D341Med (cell line): ENCODE measurements around the gene POLR3E.

Experiments
- DNase-seq: peaks from one replicate; pipeline ENCODE4 v3.0.0; 2012; ENCODE audit warnings: low spot score

POLR3E gene

GRCh38 chr16:22317001-22317530, 19.9 kb downstream of the POLR3E start:
- DNase-seq, result no peak

- DNase-seq, result no peak
Measured at GRCh38 chr16:22317625-22318024, 20.4 kb downstream of the POLR3E start.

- DNase-seq, result peak; percentile 60
Measured at GRCh38 chr16:22318690-22319358, 21.6 kb downstream of the POLR3E start.

- no peak for DNase-seq
Measured at GRCh38 chr16:22320572-22321339, 23.5 kb downstream of the POLR3E start.

GRCh38 chr16:22321340-22322001, 24.3 kb downstream of the POLR3E start:
- DNase-seq, result peak; percentile 79

- no peak for DNase-seq
Measured at GRCh38 chr16:22322021-22322471, 24.8 kb downstream of the POLR3E start.

GRCh38 chr16:22322741-22323140, 25.5 kb downstream of the POLR3E start:
- no peak for DNase-seq

GRCh38 chr16:22323173-22323958, 26.2 kb downstream of the POLR3E start:
- no peak for DNase-seq

- no peak for DNase-seq
Measured at GRCh38 chr16:22323959-22324786, 27.0 kb downstream of the POLR3E start.

GRCh38 chr16:22324787-22325597, 27.8 kb downstream of the POLR3E start:
- no peak for DNase-seq

- DNase-seq, result no peak
Measured at GRCh38 chr16:22325598-22326368, 28.6 kb downstream of the POLR3E start.

- DNase-seq, result no peak
Measured at GRCh38 chr16:22326369-22326652, 29.1 kb downstream of the POLR3E start.

GRCh38 chr16:22326771-22327445, 29.7 kb downstream of the POLR3E start:
- no peak for DNase-seq

- no peak for DNase-seq
Measured at GRCh38 chr16:22327446-22327775, 30.2 kb downstream of the POLR3E start.

- no peak for DNase-seq
Measured at GRCh38 chr16:22328081-22328725, 31.0 kb downstream of the POLR3E start.

GRCh38 chr16:22329199-22329695, 32.0 kb downstream of the POLR3E start:
- no peak for DNase-seq

- no peak for DNase-seq
Measured at GRCh38 chr16:22330326-22330725, 33.1 kb downstream of the POLR3E start.

GRCh38 chr16:22333457-22333994, 36.3 kb downstream of the POLR3E start:
- no peak for DNase-seq
